NCI-H446 (cell line): ENCODE data around the gene NUP205.
"Not testable (repeated sequence)": the region's sequence is repeated elsewhere in the genome, so short reads cannot be mapped to it uniquely, and the experiment has no call there.

Experiments used
- DNase-seq, 2 experiments: peaks; one replicate each; lab custom pipeline; 2025; lab: John Stamatoyannopoulos, UW

NUP205 gene

GRCh38 chr7:135667626-135668025 lies 109.9 kb downstream of the NUP205 start:
- DNase-seq, result not testable (repeated sequence)

- not testable (repeated sequence) for DNase-seq
Observed at GRCh38 chr7:135668852-135669395, 111.2 kb downstream of the NUP205 start.

GRCh38 chr7:135669774-135670173 lies 112.1 kb downstream of the NUP205 start:
- no peak for DNase-seq

GRCh38 chr7:135670179-135670578 lies 112.5 kb downstream of the NUP205 start:
- DNase-seq, result no peak

GRCh38 chr7:135672560-135673359 lies 115.0 kb downstream of the NUP205 start:
- DNase-seq, result peak in 1 of 2 experiments; percentile 73

GRCh38 chr7:135673360-135673706 lies 115.6 kb downstream of the NUP205 start:
- no peak for DNase-seq

- DNase-seq, result peak in 1 of 2 experiments; percentile 65
Observed at GRCh38 chr7:135678612-135679575, 121.2 kb downstream of the NUP205 start.

- DNase-seq, result no peak
Observed at GRCh38 chr7:135681762-135682161, 124.0 kb downstream of the NUP205 start.

GRCh38 chr7:135682191-135682590 lies 124.5 kb downstream of the NUP205 start:
- peak in 1 of 2 experiments; percentile 63 for DNase-seq

GRCh38 chr7:135683609-135684008 lies 125.9 kb downstream of the NUP205 start:
- no peak for DNase-seq

- DNase-seq, result no peak
Observed at GRCh38 chr7:135684136-135684535, 126.4 kb downstream of the NUP205 start.

GRCh38 chr7:135684699-135685098 lies 127.0 kb downstream of the NUP205 start:
- no peak for DNase-seq

GRCh38 chr7:135685306-135686084 lies 127.8 kb downstream of the NUP205 start:
- DNase-seq, result no peak

GRCh38 chr7:135687466-135687865 lies 129.7 kb downstream of the NUP205 start:
- no peak for DNase-seq

- DNase-seq, result no peak
Observed at GRCh38 chr7:135690566-135690965, 132.8 kb downstream of the NUP205 start.

GRCh38 chr7:135692055-135692454 lies 134.3 kb downstream of the NUP205 start:
- DNase-seq, result no peak

- DNase-seq, result not testable (repeated sequence)
Observed at GRCh38 chr7:135692606-135693005, 134.9 kb downstream of the NUP205 start.

- DNase-seq, result no peak
Observed at GRCh38 chr7:135693558-135693957, 135.8 kb downstream of the NUP205 start.

GRCh38 chr7:135697276-135698049 lies 139.7 kb downstream of the NUP205 start:
- no peak for DNase-seq
